ENCODE results near the gene RHAG. TPM values are rescaled to one million over a fixed set of nuclear protein-coding genes. Genes with fewer than 3 reads are reported as not detected.

The RHAG gene
- total RNA-seq, 1 experiment from 2014 or later = not detected

DNA sequence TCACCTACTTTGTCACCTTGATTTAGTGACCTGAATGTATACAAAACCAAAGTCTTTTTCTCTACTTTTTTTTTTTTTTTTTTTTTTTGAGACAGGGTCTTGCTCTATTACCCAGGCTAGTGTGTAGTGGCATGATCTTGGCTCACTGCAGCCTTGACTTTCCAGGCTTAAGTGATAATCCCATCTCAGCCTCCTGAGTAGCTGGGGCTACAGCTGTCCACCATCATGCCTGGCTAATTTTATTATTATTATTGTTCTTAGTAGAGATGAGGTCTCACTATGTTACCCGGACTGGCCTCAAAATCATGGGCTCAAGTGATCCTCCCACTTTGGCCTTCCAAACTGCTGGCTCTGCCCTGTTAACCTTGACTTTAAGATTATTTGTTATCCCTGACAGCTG is 39.2 kb upstream of the RHAG start:
- Histone ChIP-seq H3T11ph (ENCODE audit: low read length) (no peak overlapping the region), H3K27ac (ENCODE audit: insufficient read length, low read depth, low read length) (no peak overlapping the region), H2BK15ac (ENCODE audit: low read depth, low read length) (no peak overlapping the region), H3K4me2 (ENCODE audit: insufficient read depth, insufficient read length, low read length) (no peak overlapping the region), H3K9ac (ENCODE audit: extremely low read depth, insufficient read length, low read length) (no peak overlapping the region), H3K79me1 (ENCODE audit: insufficient read depth, low read depth, low read length, poor library complexity, severe bottlenecking) (no peaks in the 10 kb centered on the region), H3K4me1 (ENCODE audit: insufficient read depth, low read length) (no peaks in the 10 kb centered on the region), H3K79me2 (ENCODE audit: insufficient read depth, low read length) (no peaks in the 10 kb centered on the region), H4K8ac (replicated peaks; ENCODE audit: insufficient read length, low read depth, low read length) (no peak overlapping the region), H3K23me2 (ENCODE audit: insufficient read length, low read depth, low read length, poor library complexity, severe bottlenecking) (no peaks in the 10 kb centered on the region), H2BK12ac (ENCODE audit: insufficient read length, low read depth, low read length) (no peak overlapping the region), H3K9me3 (ENCODE audit: control insufficient read depth, low read depth, low read length) (no peaks in the 10 kb centered on the region), H2BK20ac (ENCODE audit: low read depth, low read length, poor library complexity, severe bottlenecking) (no peak overlapping the region), H4K20me1 (ENCODE audit: control insufficient read depth, insufficient read depth, insufficient read length) (no peaks in the 10 kb centered on the region), H3K4ac (ENCODE audit: low read depth, low read length) (no peak overlapping the region), H2AK5ac (ENCODE audit: insufficient read length, low read length) (no peak overlapping the region), H3K56ac (ENCODE audit: insufficient read length, low read depth, low read length) (no peak overlapping the region), H2BK120ac (ENCODE audit: low read depth, low read length, poor library complexity, severe bottlenecking) (no peak overlapping the region), H4K91ac (ENCODE audit: insufficient read length, low read depth, low read length) (no peak overlapping the region), H3K27me3 (ENCODE audit: insufficient read depth, low read length) (no peaks in the 10 kb centered on the region), H4K5ac (ENCODE audit: insufficient read length, low read depth, low read length) (no peak overlapping the region), H2BK5ac (ENCODE audit: insufficient read length, low read length) (no peak overlapping the region), H3K18ac (ENCODE audit: insufficient read length, low read depth, low read length) (no peak overlapping the region), H2AFZ (ENCODE audit: low read length) (no peak overlapping the region), H3K23ac (ENCODE audit: insufficient read length, low read depth, low read length) (no peak overlapping the region), H3K14ac (ENCODE audit: insufficient read depth, low read length) (no peak overlapping the region)
- Mint-ChIP-seq H3K27me3 (ENCODE audit: low read depth) (no peaks in the 10 kb centered on the region), H3K9me3 (peaks cover 10 to 13% of the 10 kb centered on the region in 2 experiments), H3K4me1 (no peaks in the 10 kb centered on the region), H3K27ac (peak overlapping the region in 1 of 3 experiments; percentile 75; a peak in 1 of 7 replicates), H3K4me3 (no peak overlapping the region), H3K36me3 (ENCODE audit: insufficient read depth in 1 of 3, low read depth in 3 of 3) (peaks cover 0 to 11% (median 0%) of the 10 kb centered on the region in 3 experiments; a peak in 1 of 7 replicates)
- no CpG with 5 or more reads among the region's 1 CpG for WGBS (ENCODE audit: extremely low coverage, insufficient read length, low lambda C conversion rate)
- no peak for DNase-seq
- no peak for TF ChIP-seq CTCF (conservative IDR thresholded peaks at IDR 0.05)
